Measurements from ENCODE around the gene ZNF236.

The ZNF236 gene

GRCh38 chr18:76922107-76922506, 99.8 kb downstream of the ZNF236 start:
- TF ChIP-seq RAD21 (IDR thresholded peaks at IDR 0.05; ENCODE audit: low read depth) = peak; percentile 76
- TF ChIP-seq NFIC (IDR thresholded peaks at IDR 0.05) = no peak

- TF ChIP-seq CREB1 (IDR thresholded peaks at IDR 0.05; ENCODE audit: low read depth) = no peak
- TF ChIP-seq RAD21 (IDR thresholded peaks at IDR 0.05; ENCODE audit: low read depth) = peak; percentile 50
- TF ChIP-seq FOXM1 (IDR thresholded peaks at IDR 0.05; ENCODE audit: borderline replicate concordance, low read depth) = no peak
- no peak for TF ChIP-seq EP300 (IDR thresholded peaks at IDR 0.05; ENCODE audit: borderline replicate concordance)
- TF ChIP-seq ZBTB7A (IDR thresholded peaks at IDR 0.05; ENCODE audit: low read depth) = no peak
- no peak for TF ChIP-seq CEBPB (IDR thresholded peaks at IDR 0.05)
- no peak for TF ChIP-seq USF1 (IDR thresholded peaks at IDR 0.05)
- peak; percentile 72 for TF ChIP-seq TEAD4 (IDR thresholded peaks at IDR 0.05)
Observed at GRCh38 chr18:76923485-76924085, 101.2 kb downstream of the ZNF236 start.

- TF ChIP-seq FOXM1 (IDR thresholded peaks at IDR 0.05; ENCODE audit: borderline replicate concordance, low read depth) (no peak), REST (IDR thresholded peaks at IDR 0.05; ENCODE audit: low read depth) (no peak), YY1 (IDR thresholded peaks at IDR 0.05; ENCODE audit: low read depth) (no peak), CEBPB (IDR thresholded peaks at IDR 0.05) (no peak), EGR1 (IDR thresholded peaks at IDR 0.05) (no peak), TEAD4 (IDR thresholded peaks at IDR 0.05) (no peak), MAX (IDR thresholded peaks at IDR 0.05) (no peak), ZBTB7A (IDR thresholded peaks at IDR 0.05; ENCODE audit: low read depth) (no peak), RAD21 (IDR thresholded peaks at IDR 0.05; ENCODE audit: low read depth) (no peak), EP300 (IDR thresholded peaks at IDR 0.05; ENCODE audit: borderline replicate concordance) (no peak), USF1 (IDR thresholded peaks at IDR 0.05) (no peak), CREB1 (IDR thresholded peaks at IDR 0.05; ENCODE audit: low read depth) (no peak), TAF1 (IDR thresholded peaks at IDR 0.05; ENCODE audit: low read depth) (no peak), NFIC (IDR thresholded peaks at IDR 0.05) (no peak), TCF12 (IDR thresholded peaks at IDR 0.05; ENCODE audit: low read depth) (no peak)
Observed at GRCh38 chr18:76925501-76925900, 103.1 kb downstream of the ZNF236 start.

- TF ChIP-seq EP300 (IDR thresholded peaks at IDR 0.05; ENCODE audit: borderline replicate concordance) (no peak), REST (IDR thresholded peaks at IDR 0.05; ENCODE audit: low read depth) (no peak), TEAD4 (IDR thresholded peaks at IDR 0.05) (no peak), NFIC (IDR thresholded peaks at IDR 0.05) (no peak), FOXM1 (IDR thresholded peaks at IDR 0.05; ENCODE audit: borderline replicate concordance, low read depth) (no peak), YY1 (IDR thresholded peaks at IDR 0.05; ENCODE audit: low read depth) (no peak), EGR1 (IDR thresholded peaks at IDR 0.05) (no peak), RAD21 (IDR thresholded peaks at IDR 0.05; ENCODE audit: low read depth) (no peak), CEBPB (IDR thresholded peaks at IDR 0.05) (no peak), TAF1 (IDR thresholded peaks at IDR 0.05; ENCODE audit: low read depth) (no peak), TCF12 (IDR thresholded peaks at IDR 0.05; ENCODE audit: low read depth) (no peak), CREB1 (IDR thresholded peaks at IDR 0.05; ENCODE audit: low read depth) (no peak), USF1 (IDR thresholded peaks at IDR 0.05) (no peak), MAX (IDR thresholded peaks at IDR 0.05) (no peak), ZBTB7A (IDR thresholded peaks at IDR 0.05; ENCODE audit: low read depth) (no peak)
Observed at GRCh38 chr18:76927223-76927725, 104.9 kb downstream of the ZNF236 start.

GRCh38 chr18:76928179-76928868, 106.0 kb downstream of the ZNF236 start:
- TF ChIP-seq TAF1 (IDR thresholded peaks at IDR 0.05; ENCODE audit: low read depth) (no peak), ZBTB7A (IDR thresholded peaks at IDR 0.05; ENCODE audit: low read depth) (no peak), EGR1 (IDR thresholded peaks at IDR 0.05) (no peak), RAD21 (IDR thresholded peaks at IDR 0.05; ENCODE audit: low read depth) (no peak), MAX (IDR thresholded peaks at IDR 0.05) (no peak), FOXM1 (IDR thresholded peaks at IDR 0.05; ENCODE audit: borderline replicate concordance, low read depth) (no peak), CREB1 (IDR thresholded peaks at IDR 0.05; ENCODE audit: low read depth) (no peak), TEAD4 (IDR thresholded peaks at IDR 0.05) (no peak), EP300 (IDR thresholded peaks at IDR 0.05; ENCODE audit: borderline replicate concordance) (no peak), YY1 (IDR thresholded peaks at IDR 0.05; ENCODE audit: low read depth) (no peak), REST (IDR thresholded peaks at IDR 0.05; ENCODE audit: low read depth) (no peak)

Data from Ishikawa (cell line).